ENCODE measurements around the gene EVA1C.
"Not testable (repeated sequence)": the region's sequence is repeated elsewhere in the genome, so short reads cannot be mapped to it uniquely, and the experiment has no call there.

The EVA1C gene

GRCh38 chr21:32499249-32500055, 86.9 kb downstream of the EVA1C start:
- DNase-seq (ENCODE audit: low spot score), result no peak

DNA sequence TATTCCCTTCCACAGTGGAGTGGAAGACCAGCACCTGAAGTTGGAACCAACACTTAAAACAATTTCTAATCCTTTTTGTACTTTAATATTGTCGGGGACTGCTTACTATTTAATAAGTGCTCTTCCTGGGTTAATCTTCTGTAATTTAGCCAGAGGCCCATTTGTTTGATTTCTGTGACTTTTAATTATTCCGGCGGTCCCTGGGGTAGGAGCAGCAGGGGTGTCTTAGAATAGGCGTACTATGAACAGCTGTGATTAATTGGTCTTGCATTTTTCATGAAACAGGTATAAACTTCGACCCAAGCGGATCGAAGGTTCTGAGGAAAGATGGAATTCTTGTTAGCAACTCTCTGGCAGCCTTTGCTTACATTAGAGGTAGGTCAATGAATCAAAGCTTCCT, 91.1 kb downstream of the EVA1C start:
- DNase-seq (ENCODE audit: low spot score), result not testable (repeated sequence)

DNA sequence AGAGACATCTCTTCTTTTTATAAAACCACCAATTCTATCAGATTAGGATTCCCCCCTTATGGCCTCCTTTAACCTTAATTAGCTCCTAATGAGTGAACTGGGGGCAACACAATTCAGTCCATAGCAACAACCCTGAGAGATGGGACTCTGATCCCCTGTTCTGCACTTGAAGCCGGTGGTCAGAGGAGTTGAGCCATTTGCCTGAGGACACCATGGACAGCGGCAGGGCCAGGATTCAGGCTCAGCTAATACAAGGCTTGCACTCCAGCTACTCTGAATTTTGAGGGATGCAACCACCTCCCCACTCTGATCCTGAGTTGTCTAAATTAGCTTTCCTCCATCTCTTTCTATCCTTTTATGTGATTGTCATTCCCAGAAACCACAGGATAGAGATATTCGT, 93.3 kb downstream of the EVA1C start:
- DNase-seq (ENCODE audit: low spot score), result not testable (repeated sequence)

DNA sequence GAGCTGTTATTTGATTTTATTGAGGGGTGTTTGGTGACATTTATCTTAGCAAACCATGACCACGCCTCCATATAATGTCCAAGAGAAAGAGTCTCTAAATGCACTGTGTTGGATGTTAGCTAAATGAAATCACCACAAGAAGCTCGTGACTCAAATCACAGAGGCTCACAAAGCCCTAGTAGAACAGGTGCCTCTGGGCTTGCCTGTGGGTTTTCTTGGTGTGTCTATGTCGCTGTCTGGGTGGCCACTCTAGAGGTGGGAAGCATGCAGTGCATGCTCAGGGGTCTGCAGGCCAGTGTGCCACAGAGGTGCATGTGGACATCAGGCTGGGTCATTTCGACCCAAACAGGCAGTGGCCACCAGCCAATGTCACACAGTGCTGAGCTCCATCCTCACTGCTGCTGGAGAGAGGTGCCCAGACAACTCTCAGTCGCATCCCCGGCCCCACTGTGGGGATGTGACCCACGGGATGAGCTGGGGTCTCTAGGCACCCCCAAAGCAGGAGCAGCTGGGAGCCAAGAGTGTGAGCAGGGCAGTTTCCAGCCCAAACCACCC, 94.0 kb downstream of the EVA1C start:
- DNase-seq (ENCODE audit: low spot score), result not testable (repeated sequence)

DNA sequence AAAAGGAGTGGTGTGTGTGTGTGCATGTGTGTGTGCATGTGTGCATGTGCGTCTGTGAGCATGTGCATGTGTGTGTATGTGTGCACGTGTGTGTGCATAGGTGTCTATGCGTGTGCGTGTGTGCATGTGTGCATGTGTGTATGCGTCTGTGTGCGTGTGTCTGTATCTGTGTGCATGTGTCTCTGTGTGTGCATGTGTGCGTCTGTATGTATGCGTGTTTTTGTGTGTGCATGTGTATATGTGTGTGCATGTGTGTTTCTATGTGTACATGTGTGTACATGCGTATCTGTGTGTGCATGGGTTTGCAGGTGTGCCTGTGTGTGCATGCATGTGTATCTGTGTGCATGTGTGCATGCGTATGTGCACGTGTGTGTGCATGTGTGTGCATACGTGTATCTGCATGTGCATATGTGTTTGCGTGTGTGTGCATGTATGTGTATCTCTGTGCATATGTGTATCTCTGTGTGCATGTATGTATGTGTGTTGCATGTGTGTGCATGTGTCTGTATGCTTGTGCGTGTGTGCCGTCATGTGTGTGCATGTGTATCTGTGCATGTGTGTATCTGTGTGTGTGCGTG, 94.9 kb downstream of the EVA1C start:
- no peak for DNase-seq (ENCODE audit: low spot score)

DNA sequence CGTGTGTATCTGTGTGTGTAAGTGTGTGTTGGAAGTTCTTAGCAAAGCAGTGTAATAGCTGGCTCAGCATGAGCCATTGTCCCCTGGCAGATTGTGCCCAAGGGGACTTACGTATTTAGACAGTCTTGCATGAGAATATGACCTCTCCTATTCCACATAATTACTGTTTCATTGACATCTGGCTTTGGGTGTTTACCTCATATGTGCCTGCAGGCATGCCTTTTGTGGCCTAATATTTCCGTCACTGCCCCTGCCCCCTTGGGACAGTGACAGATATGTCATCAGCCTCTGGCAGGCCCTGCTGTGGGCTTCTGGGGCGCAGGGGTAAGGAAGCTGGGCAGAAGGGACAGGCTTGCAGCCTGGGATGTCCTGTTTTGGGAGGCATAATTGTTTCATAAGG, 95.5 kb downstream of the EVA1C start:
- DNase-seq (ENCODE audit: low spot score), result not testable (repeated sequence)

DNA sequence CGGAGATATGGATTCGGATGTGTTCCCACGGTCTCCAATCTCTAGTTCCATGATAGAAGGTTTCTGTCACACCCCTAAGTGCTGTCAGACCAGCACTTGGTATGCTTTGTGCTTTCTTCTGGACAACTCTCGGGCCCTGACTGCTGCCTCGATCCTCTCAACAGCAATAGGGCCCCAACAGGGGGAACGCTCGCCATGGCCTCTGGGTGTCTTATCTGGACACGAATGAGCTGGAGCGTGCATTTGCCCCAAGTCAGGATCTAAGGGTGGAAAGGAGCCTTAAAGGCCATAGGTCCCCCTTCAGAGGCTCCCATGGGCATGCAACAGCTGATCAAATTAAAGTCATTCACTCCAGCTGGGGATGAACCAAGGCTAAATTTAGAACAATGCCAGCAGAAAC, 96.1 kb downstream of the EVA1C start:
- DNase-seq (ENCODE audit: low spot score), result no peak

DNA sequence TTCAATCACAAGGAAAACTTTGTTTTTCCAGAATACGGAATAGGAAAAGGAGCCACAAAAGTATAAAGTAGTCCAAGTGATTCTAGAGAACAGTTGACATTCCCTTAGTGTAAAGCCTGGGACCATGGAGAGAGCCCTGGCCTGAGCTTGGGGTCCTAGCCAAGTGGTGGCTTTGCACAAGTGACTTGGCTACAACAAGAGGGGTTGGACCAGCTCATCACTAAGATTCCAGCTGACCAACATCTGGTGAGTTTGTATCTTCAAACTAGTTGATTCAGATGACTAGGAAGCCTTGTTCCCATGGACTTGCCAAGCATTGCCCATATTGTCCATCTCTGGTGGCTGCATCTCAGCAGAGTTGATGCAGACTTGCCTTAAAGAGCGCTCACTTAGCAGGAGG, 96.5 kb downstream of the EVA1C start:
- DNase-seq (ENCODE audit: low spot score), result not testable (repeated sequence)

GRCh38 chr21:32514275-32515055, 102.0 kb downstream of the EVA1C start:
- no peak for DNase-seq (ENCODE audit: low spot score)

DNA sequence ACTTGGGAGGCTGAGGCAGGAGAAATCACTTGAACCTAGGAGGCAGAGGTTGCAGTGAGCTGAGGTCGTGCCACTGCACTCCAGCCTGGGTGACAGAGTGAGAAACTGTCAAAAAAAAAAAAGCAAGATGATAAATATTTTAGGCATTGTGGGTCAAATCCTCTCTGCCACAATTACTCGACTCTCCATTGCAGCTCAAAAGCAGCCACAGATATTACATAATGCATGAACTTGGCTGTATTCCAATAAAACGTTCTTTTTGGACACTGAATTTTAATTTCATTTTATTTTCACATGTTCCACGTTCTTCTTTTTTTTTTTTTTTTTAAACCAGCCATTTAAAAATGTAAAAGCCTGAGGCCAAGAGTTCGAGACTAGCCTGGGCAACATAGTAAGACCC, 103.4 kb downstream of the EVA1C start:
- no peak for DNase-seq (ENCODE audit: low spot score)

GRCh38 chr21:32516756-32517649, 104.5 kb downstream of the EVA1C start:
- DNase-seq (ENCODE audit: low spot score), result no peak

- DNase-seq (ENCODE audit: low spot score), result no peak
These were observed 107.7 kb downstream of the EVA1C start for GRCh38 chr21:32519945-32520874.

DNA sequence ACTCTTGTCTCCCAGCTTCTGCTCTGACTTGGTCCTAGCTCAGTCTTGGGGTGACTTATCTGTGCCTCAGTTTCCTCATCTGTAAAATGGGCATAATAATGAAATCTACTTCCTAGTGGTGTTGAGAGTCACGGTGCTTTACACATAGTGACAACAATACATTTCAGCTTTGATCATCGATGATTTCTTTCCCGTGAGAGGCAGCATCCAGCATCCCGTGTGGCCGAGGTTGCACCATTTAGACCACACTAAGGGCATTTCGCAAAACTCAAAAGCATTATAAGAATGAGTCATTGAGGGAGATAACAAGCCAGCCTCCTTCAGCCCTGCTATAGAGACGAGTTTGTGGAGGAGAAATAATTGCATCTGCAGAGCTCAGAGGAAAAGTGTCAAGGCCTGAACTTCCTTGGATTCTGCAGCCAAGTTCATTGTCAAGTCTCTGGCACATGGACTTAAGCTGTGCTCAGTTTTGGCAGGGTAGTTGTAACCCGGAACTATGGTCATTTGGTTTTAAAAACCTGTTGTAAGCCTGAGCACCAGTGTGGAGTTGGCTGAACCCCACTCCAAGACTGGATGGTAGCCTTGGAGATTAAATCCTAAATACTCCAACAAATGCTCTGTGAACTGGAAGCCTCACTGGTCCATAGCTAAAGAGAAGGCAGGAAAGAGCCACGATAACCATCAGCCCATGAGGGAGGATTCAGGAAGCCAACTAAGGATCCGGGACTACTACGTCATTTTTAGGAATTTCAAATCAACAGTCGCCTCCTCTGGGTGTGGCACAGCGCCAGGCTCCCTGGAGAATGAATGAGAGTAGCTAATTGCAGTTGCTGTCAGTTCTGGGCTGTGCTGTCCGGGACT, 108.6 kb downstream of the EVA1C start:
- DNase-seq (ENCODE audit: low spot score), result no peak

- DNase-seq (ENCODE audit: low spot score), result no peak
These were observed 109.3 kb downstream of the EVA1C start for GRCh38 chr21:32521736-32522355.

DNA sequence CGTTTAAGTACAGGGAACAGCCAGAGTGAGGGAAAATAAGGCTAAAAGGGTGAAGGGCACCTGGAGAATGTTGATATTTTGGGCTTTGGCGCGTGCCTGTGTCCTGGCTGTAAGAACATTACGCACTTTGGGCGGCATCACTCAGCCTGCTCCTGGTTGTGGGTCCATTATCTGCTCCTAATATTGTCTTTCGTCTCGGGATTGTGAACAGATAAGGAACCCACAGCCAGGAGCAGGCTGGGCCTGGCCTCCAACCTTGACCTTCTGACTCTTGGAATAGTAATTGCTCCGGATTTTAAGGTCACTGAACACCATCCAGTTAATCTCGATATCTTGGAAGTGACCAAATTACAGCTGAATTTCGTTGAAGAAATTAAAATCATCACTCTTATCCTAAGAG, 111.0 kb downstream of the EVA1C start:
- no peak for DNase-seq (ENCODE audit: low spot score)

GRCh38 chr21:32523988-32524719, 111.6 kb downstream of the EVA1C start:
- DNase-seq (ENCODE audit: low spot score), result no peak

- no peak for DNase-seq (ENCODE audit: low spot score)
These were observed 112.8 kb downstream of the EVA1C start for GRCh38 chr21:32525282-32525681.

GRCh38 chr21:32529679-32530078, 117.2 kb downstream of the EVA1C start:
- DNase-seq (ENCODE audit: low spot score), result no peak
